Large intestine (tissue), 3 donors: ENCODE measurements around the gene CAMTA1. TPM values are rescaled to one million over a fixed set of nuclear protein-coding genes. Genes with fewer than 3 reads are reported as not detected.
A peak's percentile ranks its signal among the peaks of the same experiment; 100 is the strongest.

Source experiments
- DNase-seq, 2 donors: peaks; one replicate each; pipeline versions ENCODE4 v3.0.0 to v3.0.0-alpha.2; 2013
- H3K27ac ChIP-seq: one replicate; pipeline ENCODE4 v1.5.1; 2013; ENCODE audit warnings: low read length
- H3K27me3 ChIP-seq: 2 replicates; pipeline ENCODE4 v1.6.1; 2013; ENCODE audit warnings: low read length; ENCODE audit not compliant: control insufficient read depth, insufficient read depth
- H3K36me3 ChIP-seq: 2 replicates; pipeline ENCODE4 v1.6.1; 2013; ENCODE audit warnings: low read length; ENCODE audit not compliant: control insufficient read depth, insufficient read depth
- H3K4me1 ChIP-seq: one replicate; pipeline ENCODE4 v1.6.1; 2013; ENCODE audit warnings: low read length; ENCODE audit not compliant: control insufficient read depth, insufficient read depth
- H3K4me3 ChIP-seq: one replicate; pipeline ENCODE4 v1.5.1; 2013; ENCODE audit warnings: low read length
- H3K9me3 ChIP-seq: one replicate; pipeline ENCODE4 v1.6.1; 2013; ENCODE audit warnings: mild to moderate bottlenecking, low read depth, low read length, moderate library complexity; ENCODE audit not compliant: control insufficient read depth
- WGBS: methylation state at CpG from one replicate; pipeline ENCODE4 v1.1.5; 2013; ENCODE audit warnings: low lambda C conversion rate; ENCODE audit not compliant: insufficient coverage; 5-methylcytosine and 5-hydroxymethylcytosine counted together
- polyA plus RNA-seq: library from polyadenylated mRNA; unstranded; fragments of 120-200 nt; gene quantifications from one replicate; pipeline ENCODE4 v1.2.1, GENCODE V29; 2013

The CAMTA1 gene
- polyA plus RNA-seq, 1 donor: 67.9 TPM

DNA sequence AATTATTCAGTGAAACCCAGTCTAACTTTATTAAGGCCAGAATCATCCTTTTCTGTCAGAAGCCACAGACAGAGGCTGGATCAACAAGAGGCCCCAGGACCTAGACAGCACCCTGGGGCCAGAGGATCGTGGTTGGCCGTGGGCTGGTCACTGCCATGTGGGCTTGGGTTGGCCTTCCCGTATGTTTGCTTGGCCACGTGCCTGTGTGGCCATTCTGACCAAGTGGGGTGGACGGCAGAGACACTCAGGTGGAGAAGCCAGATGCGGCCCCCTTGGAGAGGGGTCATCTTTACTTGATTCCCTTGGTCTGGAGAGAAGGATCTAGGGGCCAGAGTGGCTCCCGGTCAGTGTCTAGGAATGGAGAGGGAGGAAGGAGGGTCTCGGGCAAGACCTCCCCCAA is 327.9 kb downstream of the CAMTA1 start:
- Histone ChIP-seq H3K36me3 (no peaks in the 10 kb centered on the region), H3K27ac (no peak overlapping the region), H3K27me3 (no peaks in the 10 kb centered on the region), H3K4me3 (no peak overlapping the region), H3K9me3 (no peaks in the 10 kb centered on the region), H3K4me1 (no peaks in the 10 kb centered on the region)
- DNase-seq: no peak
- no CpG with 5 or more reads among the region's 8 CpGs for WGBS

DNA sequence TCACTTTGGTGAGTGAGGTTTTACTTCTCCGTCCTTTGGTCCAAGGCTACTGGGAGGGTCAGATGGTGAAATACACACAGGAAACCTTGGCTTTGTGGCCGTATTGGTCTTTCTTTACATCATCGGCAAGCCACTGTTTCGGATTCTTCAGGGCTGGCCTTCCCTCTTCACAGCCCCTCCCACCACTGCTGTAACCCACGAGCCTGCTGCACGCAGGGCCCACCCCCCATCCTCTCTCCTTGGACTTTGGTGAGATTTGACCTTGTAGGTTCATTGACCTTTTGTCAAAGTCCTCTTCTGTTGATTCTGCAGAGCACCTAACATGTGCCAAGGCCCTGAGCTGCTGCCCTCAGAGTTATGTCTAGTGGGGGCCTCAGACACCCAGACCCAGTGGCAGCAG is 328.6 kb downstream of the CAMTA1 start:
- H3K4me1 ChIP-seq: no peaks in the 10 kb centered on the region

DNA sequence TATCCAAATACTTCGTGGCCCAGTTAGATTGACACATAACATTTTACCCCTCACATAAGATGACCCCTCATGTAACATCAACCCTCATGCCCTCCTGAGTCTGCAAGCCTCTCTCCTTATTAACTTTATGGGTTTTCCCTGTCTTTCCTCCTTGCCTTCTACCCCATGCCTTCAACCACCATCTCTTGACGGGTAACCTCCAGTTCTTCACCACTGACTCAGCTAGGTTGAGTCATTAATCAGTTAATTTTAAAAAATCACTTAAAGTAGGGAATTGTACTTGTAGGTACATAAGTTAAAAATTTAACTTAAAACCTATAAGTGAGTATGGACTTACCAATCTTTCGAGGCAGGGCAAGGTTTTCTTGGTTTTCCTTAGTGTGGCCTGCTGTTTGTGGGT is 330.7 kb downstream of the CAMTA1 start:
- no peaks in the 10 kb centered on the region for H3K4me1 ChIP-seq

More for the DNA sequence above, 328.6 kb downstream of the CAMTA1 start:
- DNase-seq: no peak
- H3K27me3 ChIP-seq: no peaks in the 10 kb centered on the region
- no peaks in the 10 kb centered on the region for H3K36me3 ChIP-seq
- no peak overlapping the region for H3K4me3 ChIP-seq
- H3K9me3 ChIP-seq: no peaks in the 10 kb centered on the region
- 82% methylated on average over 2 of the region's 6 CpGs for WGBS
- no peak overlapping the region for H3K27ac ChIP-seq

DNA sequence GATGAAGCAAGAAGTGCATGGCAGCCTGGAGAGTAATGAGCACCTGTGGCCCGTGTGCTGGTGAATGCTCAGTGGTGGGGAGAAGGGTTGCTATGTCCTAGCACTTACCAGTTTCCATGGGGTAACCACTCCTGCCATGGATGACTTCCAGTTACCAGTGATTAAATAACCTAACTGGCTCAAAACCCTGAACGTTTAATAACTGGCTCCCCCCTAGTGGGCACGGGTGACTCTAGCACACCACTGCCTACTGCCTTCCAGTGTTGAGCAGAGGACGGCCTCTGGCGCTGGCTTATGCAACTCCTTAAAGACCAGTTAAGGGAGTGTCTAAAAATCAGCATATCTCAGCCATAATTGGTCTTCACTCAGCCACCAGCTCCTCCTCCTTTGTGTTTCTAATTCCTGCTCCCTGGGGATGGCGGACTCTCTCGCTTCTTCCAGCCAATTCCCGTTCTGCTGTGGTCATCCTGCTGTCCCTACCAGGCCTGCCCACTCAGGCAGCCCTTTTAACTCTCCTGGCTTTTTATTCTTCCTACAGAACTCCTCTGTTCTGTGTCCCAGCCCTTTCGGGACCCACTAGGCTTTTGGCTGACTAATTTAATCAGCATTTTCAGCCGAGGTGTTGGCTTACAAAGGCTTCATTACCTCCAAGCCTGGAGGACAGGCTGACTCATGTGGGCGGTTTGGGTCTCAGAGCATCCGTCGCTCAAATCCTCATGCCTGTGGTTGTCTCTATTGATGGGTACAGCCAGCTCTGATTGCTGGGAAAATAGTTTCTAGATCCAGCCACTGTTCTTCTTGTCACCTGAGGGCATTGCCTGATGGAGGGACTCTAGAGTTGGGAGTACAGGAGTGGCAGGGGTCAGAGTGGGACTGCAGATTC is 332.4 kb downstream of the CAMTA1 start:
- DNase-seq: peak; percentile 7 to 16
- WGBS: no CpG with 5 or more reads among the region's 13 CpGs
- Histone ChIP-seq H3K4me1 (no peaks in the 10 kb centered on the region), H3K9me3 (no peaks in the 10 kb centered on the region), H3K36me3 (no peaks in the 10 kb centered on the region), H3K27me3 (no peaks in the 10 kb centered on the region), H3K4me3 (no peak overlapping the region), H3K27ac (no peak overlapping the region)

More for the DNA sequence above, 330.7 kb downstream of the CAMTA1 start:
- whole genome bisulfite sequencing: 0% methylated on average over 1 of the region's 3 CpGs
- Histone ChIP-seq H3K4me3 (no peak overlapping the region), H3K27ac (no peak overlapping the region), H3K9me3 (no peaks in the 10 kb centered on the region), H3K27me3 (no peaks in the 10 kb centered on the region), H3K36me3 (no peaks in the 10 kb centered on the region)
- no peak for DNase-seq

DNA sequence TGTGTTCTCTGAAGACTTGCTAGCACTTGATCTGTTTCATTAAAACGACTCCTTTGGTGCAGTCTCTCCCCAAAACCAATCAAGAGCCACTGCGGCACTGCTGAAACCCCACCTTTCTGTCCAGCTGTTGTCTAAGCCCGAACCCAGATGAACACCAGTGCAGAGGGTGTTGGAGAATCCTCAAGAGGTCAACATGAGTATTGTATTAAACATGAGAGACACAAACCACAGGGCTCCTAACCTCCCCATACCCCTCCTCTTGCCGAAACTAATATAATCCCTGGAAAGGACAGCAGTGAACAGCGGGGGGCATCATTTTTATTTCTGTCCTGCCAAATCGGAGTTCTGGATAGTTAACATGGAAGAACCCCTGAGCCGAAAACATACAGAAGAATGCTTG is 333.9 kb downstream of the CAMTA1 start:
- H3K27me3 ChIP-seq: no peaks in the 10 kb centered on the region
- DNase-seq: no peak
- no peak overlapping the region for H3K4me3 ChIP-seq
- WGBS: no CpG with 5 or more reads among the region's 7 CpGs
- no peak overlapping the region for H3K27ac ChIP-seq
- no peaks in the 10 kb centered on the region for H3K4me1 ChIP-seq
- H3K36me3 ChIP-seq: no peaks in the 10 kb centered on the region
- H3K9me3 ChIP-seq: no peaks in the 10 kb centered on the region

DNA sequence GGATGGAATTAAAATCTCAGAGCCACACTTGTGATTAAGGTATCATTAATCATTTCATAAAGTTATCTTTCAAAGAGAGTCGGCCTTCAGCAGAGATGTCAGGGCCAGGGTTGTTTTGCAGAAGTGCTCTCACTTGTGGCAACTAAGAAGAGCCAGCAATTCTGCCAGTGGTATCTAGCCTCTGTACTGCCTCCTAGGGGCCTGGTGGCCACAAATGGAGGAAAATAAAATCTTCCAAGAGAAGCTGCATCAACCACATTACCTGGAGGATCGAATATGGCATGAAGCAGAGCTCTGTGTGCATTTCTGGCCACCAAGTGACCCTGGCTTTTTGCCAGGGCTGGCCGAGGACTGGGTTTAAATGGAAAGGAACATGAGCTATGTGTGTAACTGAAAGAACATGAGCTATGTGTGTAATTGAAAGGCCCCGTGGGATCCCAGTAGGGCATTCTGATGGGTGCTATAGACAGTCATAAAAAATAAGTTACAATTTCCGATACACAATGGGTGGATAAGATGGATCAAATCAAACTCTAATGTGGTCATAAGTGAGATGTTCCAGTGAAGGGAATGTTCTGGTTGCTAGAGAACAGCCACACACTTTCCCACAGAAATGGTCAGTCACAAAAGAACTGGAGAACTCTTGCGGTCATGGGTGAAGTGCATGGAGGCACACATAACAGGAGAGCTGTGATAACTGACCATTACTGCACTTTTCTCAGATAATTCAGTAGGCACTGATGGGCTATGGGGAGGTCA is 335.8 kb downstream of the CAMTA1 start:
- H3K4me3 ChIP-seq: no peak overlapping the region
- H3K9me3 ChIP-seq: no peaks in the 10 kb centered on the region
- H3K4me1 ChIP-seq: no peaks in the 10 kb centered on the region
- DNase-seq: no peak
- no CpG with 5 or more reads among the region's 6 CpGs for WGBS
- H3K27ac ChIP-seq: no peak overlapping the region
- no peaks in the 10 kb centered on the region for H3K36me3 ChIP-seq
- H3K27me3 ChIP-seq: no peaks in the 10 kb centered on the region

DNA sequence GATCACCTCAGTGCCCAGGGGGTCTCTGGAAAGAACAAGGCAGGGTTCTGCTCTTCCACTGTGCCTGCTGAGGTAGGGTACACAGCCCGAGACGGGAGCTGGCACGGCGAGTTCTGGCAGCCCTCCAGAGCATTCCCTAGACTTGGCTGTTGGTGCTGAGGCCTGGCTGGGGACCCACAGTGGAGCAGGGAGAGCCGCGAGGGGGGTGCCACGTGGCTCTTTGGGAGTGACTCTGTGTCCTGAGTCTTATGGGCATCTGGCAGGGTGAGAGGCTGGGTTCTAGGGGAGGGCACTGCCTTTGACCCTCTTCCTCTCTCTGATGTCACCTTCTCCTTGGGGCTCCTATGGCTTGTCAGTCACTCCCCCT is 336.4 kb downstream of the CAMTA1 start:
- Histone ChIP-seq H3K27me3 (no peaks in the 10 kb centered on the region), H3K4me1 (no peaks in the 10 kb centered on the region), H3K27ac (no peak overlapping the region), H3K36me3 (no peaks in the 10 kb centered on the region), H3K4me3 (no peak overlapping the region), H3K9me3 (no peaks in the 10 kb centered on the region)
- WGBS: no CpG with 5 or more reads among the region's 7 CpGs
- DNase-seq: no peak

DNA sequence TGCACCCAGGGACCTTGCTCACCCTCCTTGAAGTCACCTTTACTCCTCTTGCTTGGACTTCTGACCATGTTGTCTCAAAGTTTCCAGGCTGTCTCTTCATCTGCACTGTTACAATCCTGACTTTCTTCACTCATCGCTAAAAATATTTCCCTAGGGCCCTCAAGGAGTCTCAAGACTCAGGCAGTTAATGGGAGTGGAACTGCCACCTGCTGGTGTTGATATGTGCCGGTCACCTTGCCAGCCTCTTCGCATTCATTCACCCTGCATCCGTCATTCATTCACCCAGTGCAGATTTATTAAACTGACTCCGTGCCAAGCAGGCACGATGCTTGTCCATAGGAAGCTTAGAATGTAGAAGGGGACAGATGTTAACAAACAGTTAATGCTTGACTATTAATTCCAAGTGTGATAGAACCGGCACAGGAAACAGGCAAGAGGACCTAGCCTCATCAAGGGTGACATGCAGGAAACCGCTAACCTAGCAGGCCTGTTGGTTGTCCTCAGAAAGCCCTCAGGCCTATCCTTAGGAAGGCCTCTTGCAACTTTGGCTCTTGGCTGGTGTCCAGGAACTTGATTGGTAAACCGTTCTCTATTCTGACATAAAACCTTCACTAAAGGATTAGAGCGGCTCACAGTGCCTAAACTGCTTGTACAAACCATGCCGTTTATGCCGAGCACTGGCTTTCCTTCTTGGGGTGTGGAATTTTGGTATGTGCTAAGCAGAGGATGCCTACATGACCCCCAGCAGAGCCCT is 342.2 kb downstream of the CAMTA1 start:
- Histone ChIP-seq H3K27ac (no peak overlapping the region), H3K4me1 (no peaks in the 10 kb centered on the region), H3K9me3 (no peaks in the 10 kb centered on the region), H3K4me3 (no peak overlapping the region), H3K36me3 (no peaks in the 10 kb centered on the region), H3K27me3 (no peaks in the 10 kb centered on the region)
- WGBS: no CpG with 5 or more reads among the region's 12 CpGs
- DNase-seq: no peak

DNA sequence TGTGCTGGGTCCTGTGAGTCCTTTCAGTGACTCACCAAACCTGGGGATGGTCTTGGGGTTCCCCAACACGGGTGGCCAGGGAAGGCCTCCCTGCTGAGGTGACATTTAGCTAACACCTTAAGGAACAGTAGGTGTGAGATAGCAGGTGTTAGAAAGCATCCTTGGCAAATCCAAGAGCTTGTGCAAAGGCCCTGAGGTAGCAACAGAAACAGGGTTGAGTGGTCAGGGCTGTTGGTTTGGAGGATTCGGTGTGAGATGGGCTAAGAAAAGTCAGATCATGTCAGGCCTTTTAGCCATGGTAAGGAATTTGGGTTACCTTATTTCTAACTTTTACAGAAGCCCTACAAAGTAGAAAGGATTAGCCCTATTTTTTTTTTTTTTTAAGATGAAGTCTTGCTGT is 343.0 kb downstream of the CAMTA1 start:
- no peak overlapping the region for H3K4me3 ChIP-seq
- H3K36me3 ChIP-seq: no peaks in the 10 kb centered on the region
- no CpG with 5 or more reads among the region's 2 CpGs for WGBS
- no peak for DNase-seq
- no peaks in the 10 kb centered on the region for H3K27me3 ChIP-seq
- no peak overlapping the region for H3K27ac ChIP-seq
- H3K4me1 ChIP-seq: no peaks in the 10 kb centered on the region
- H3K9me3 ChIP-seq: no peaks in the 10 kb centered on the region

DNA sequence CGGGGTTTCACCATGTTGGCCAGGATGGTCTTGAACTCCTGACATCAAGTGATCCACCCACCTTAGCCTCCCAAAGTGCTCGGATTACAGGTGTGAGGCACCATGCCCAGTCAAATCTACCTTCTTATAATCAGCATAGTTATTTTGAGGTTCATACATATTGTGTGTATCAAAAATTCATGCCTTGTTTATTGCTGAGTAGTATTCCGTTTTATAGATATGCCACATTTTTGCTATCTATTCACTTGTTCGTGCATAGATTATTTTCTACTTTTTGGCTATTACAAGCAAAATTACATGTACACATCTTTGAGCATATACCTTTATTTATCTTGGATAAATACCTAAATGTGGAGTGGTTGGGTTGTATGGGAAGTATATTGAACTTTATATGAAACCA is 344.9 kb downstream of the CAMTA1 start:
- H3K9me3 ChIP-seq: no peaks in the 10 kb centered on the region

More for the DNA sequence above, 344.9 kb downstream of the CAMTA1 start:
- Histone ChIP-seq H3K4me1 (no peaks in the 10 kb centered on the region), H3K27me3 (no peaks in the 10 kb centered on the region), H3K36me3 (no peaks in the 10 kb centered on the region), H3K4me3 (no peak overlapping the region), H3K27ac (no peak overlapping the region)
- no peak for DNase-seq
- WGBS: 94% methylated on average over 2 of the region's 4 CpGs
